Sigmoid colon (tissue), 4 donors: Measurements from ENCODE around the gene SAMD4A.

Source experiments
- EP300 ChIP-seq, 4 donors: sonication (generic); formaldehyde crosslinking; IDR thresholded peaks; one replicate each; pipeline ENCODE4 v1.6.1; 2017; ENCODE audit warnings: antibody characterized with exemption in 4 of 4
- TF ChIP-seq, protein P1 (sequence below), 4 experiments: fragments of 450-650 bp in 3 of 4; fragments of 200-600 bp in 1 of 4; IDR thresholded peaks; one replicate each; pipeline ENCODE4 v1.5.1; 2016 to 2019; ENCODE audit warnings: antibody characterized with exemption in 4 of 4, mild to moderate bottlenecking in 3 of 4, moderate library complexity in 2 of 4

GRCh38 chr14:54834081-54834480, 267.2 kb downstream of the SAMD4A start:
- TF ChIP-seq EP300 (IDR thresholded peaks at IDR 0.05): no peak
- TF ChIP-seq, protein P1, sequence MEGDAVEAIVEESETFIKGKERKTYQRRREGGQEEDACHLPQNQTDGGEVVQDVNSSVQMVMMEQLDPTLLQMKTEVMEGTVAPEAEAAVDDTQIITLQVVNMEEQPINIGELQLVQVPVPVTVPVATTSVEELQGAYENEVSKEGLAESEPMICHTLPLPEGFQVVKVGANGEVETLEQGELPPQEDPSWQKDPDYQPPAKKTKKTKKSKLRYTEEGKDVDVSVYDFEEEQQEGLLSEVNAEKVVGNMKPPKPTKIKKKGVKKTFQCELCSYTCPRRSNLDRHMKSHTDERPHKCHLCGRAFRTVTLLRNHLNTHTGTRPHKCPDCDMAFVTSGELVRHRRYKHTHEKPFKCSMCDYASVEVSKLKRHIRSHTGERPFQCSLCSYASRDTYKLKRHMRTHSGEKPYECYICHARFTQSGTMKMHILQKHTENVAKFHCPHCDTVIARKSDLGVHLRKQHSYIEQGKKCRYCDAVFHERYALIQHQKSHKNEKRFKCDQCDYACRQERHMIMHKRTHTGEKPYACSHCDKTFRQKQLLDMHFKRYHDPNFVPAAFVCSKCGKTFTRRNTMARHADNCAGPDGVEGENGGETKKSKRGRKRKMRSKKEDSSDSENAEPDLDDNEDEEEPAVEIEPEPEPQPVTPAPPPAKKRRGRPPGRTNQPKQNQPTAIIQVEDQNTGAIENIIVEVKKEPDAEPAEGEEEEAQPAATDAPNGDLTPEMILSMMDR (IDR thresholded peaks at IDR 0.05): no peak
